ENCODE measurements around the gene CLRN3. TPM values are rescaled to one million over a fixed set of nuclear protein-coding genes. Genes with fewer than 3 reads are reported as not detected.

Gene CLRN3
- total and polyA plus RNA-seq, 2 of the 8 experiments (the other 6 are each of a cell fraction or from before 2014, with no cell fraction given): not detected

DNA sequence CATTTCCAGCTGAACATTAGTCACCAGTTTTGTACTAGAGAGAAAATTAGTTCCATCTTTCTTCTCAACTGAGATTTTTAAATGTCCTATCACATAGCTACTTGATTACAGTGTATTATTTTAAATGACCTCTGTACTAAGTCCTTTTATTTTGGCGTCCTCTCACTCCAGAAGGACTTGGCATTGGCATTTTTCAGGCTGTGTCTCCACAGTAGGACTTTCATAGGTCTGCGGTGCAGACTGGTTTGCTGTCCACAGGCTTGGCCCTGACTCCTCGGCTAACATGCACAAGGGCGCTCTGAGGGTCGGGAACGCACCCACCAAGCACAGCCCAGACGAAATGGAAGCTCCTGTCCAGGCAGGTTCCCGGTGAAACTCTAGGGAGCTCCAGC is 20.6 kb upstream of the CLRN3 start:
- H3K27me3 ChIP-seq (replicated peaks in 1 of 4; ENCODE audit: control insufficient read depth in 3 of 4, extremely low read depth in 1 of 4, insufficient read depth in 3 of 4, low read length in 3 of 4): peaks cover 0 to 5% (median 2%) of the 10 kb centered on the region in 4 experiments; a peak in 3 of 7 replicates
- no peak overlapping the region for H3K23ac ChIP-seq (ENCODE audit: insufficient read length)
- no peak overlapping the region for H3K18ac ChIP-seq (ENCODE audit: extremely low read depth, low read length)
- H3K79me2 ChIP-seq (ENCODE audit: control insufficient read depth in 1 of 2, insufficient read depth in 2 of 2, low read length in 2 of 2): no peaks in the 10 kb centered on the region
- no peak for DNase-seq (ENCODE audit: low read depth in 1 of 2, low spot score in 2 of 2)
- peaks cover 0 to 2% of the 10 kb centered on the region in 2 experiments for H4K20me1 ChIP-seq (replicated peaks in 1 of 2; ENCODE audit: control insufficient read depth in 1 of 2, insufficient read depth in 2 of 2, low read length in 2 of 2)
- no peak overlapping the region for H2BK15ac ChIP-seq (ENCODE audit: low read length)
- FAIRE-seq: no peak
- no peak overlapping the region for H4K8ac ChIP-seq (ENCODE audit: extremely low read depth, insufficient read depth, low read length)
- no peak overlapping the region for H3K4me2 ChIP-seq (ENCODE audit: insufficient read depth in 1 of 2, low read depth in 2 of 2, low read length in 2 of 2)
- H2BK12ac ChIP-seq (ENCODE audit: low read depth, low read length): no peak overlapping the region
- no peak overlapping the region for H4K5ac ChIP-seq (ENCODE audit: insufficient read length, low read depth, low read length)
- no peak overlapping the region for H3K4me3 ChIP-seq (ENCODE audit: extremely low read depth in 1 of 4, insufficient read depth in 2 of 4, low read depth in 3 of 4, low read length in 4 of 4)
- H3K4ac ChIP-seq (replicated peaks; ENCODE audit: insufficient read length, low read depth, low read length): no peak overlapping the region
- H2AK5ac ChIP-seq (ENCODE audit: low read depth, low read length): no peak overlapping the region
- 84% methylated on average over 8 of the region's 8 CpGs; no CpG with 5 or more reads in 1 of the 2 experiments for WGBS, 2 experiments (ENCODE audit: extremely low coverage in 1 of 2, insufficient coverage in 1 of 2, insufficient read length in 1 of 2, insufficient replicate concordance in 2 of 2, low coverage in 1 of 2, low lambda C conversion rate in 2 of 2, missing lambda C conversion rate in 1 of 2)
- TF ChIP-seq FOSL1 (IDR thresholded peaks at IDR 0.05; ENCODE audit: insufficient read depth, low read depth, low read length): no peak
- TF ChIP-seq RFX5 (IDR thresholded peaks at IDR 0.05; ENCODE audit: borderline replicate concordance, low read depth, low read length): no peak
- TF ChIP-seq RAD21 (IDR thresholded peaks at IDR 0.05 in 1 of 2, conservative IDR thresholded peaks at IDR 0.05 in 1 of 2; ENCODE audit: low read depth in 2 of 2, low read length in 2 of 2): no peak
- TF ChIP-seq RXRA (IDR thresholded peaks at IDR 0.05; ENCODE audit: insufficient read depth, low read depth, low read length): no peak
- no peak for TF ChIP-seq PHF8 (conservative IDR thresholded peaks at IDR 0.05; ENCODE audit: low read depth, low read length)
- TF ChIP-seq SP2 (IDR thresholded peaks at IDR 0.05; ENCODE audit: low read length): no peak
- no peak for TF ChIP-seq SP1 (IDR thresholded peaks at IDR 0.05; ENCODE audit: low read depth, low read length)
- TF ChIP-seq EZH2 (IDR thresholded peaks at IDR 0.05; ENCODE audit: low read depth, low read length, severe bottlenecking): no peak
- H3K27ac ChIP-seq (ENCODE audit: low read depth, low read length): no peak overlapping the region
- H3K14ac ChIP-seq (ENCODE audit: insufficient read length): no peak overlapping the region
- H3K36me3 ChIP-seq (ENCODE audit: control insufficient read depth in 2 of 4, insufficient read depth in 4 of 4, low read length in 3 of 4): no peaks in the 10 kb centered on the region
- CTCF ChIA-PET (ENCODE audit: partially characterized antibody): interaction anchor here (0.6 to 3.0 kb wide), 7 partner anchors 9 to 158 kb away, joined by 3 to 11 read pairs (median 4); no protein-coding TSS in a partner anchor
- no peak overlapping the region for H4K91ac ChIP-seq (replicated peaks; ENCODE audit: insufficient read length, low read length)
- no peaks in the 10 kb centered on the region for H3K23me2 ChIP-seq (ENCODE audit: low read depth, low read length)
- H3K9ac ChIP-seq (replicated peaks in 1 of 4; ENCODE audit: extremely low read depth in 1 of 4, low read depth in 3 of 4, low read length in 3 of 4): no peak overlapping the region
- H3K56ac ChIP-seq (replicated peaks; ENCODE audit: insufficient read length, low read depth, low read length): no peak overlapping the region
- no peak overlapping the region for H2AFZ ChIP-seq (ENCODE audit: low read length)
- H2BK5ac ChIP-seq (ENCODE audit: low read depth, low read length): no peak overlapping the region
- H3K79me1 ChIP-seq (ENCODE audit: low read depth, low read length): no peaks in the 10 kb centered on the region
- POLR2A ChIA-PET (ENCODE audit: partially characterized antibody): no interaction called here
- H2BK20ac ChIP-seq (ENCODE audit: low read length): no peak overlapping the region
- H2BK120ac ChIP-seq (replicated peaks; ENCODE audit: low read depth, low read length): no peak overlapping the region
- H3K4me1 ChIP-seq (replicated peaks in 1 of 4; ENCODE audit: control insufficient read depth in 3 of 4, insufficient read depth in 4 of 4, low read length in 3 of 4): peaks cover 0 to 2% (median 0%) of the 10 kb centered on the region in 4 experiments; a peak in 3 of 7 replicates
- H3K9me3 ChIP-seq (ENCODE audit: insufficient read depth in 2 of 2, low read depth in 1 of 2, low read length in 1 of 2): no peaks in the 10 kb centered on the region

Measured in H1 (cell line).